GM23338 (cell line): ENCODE results near the gene RNF130. TPM values are rescaled to one million over a fixed set of nuclear protein-coding genes. Genes with fewer than 3 reads are reported as not detected.
"Not testable (repeated sequence)": the region's sequence is repeated elsewhere in the genome, so short reads cannot be mapped to it uniquely, and the experiment has no call there.

Experiments used
- ATAC-seq: fragments of 200-7000 bp; cut with Tn5 transposase; 3 replicates; pipeline ENCODE4 v1.9.1; 2020
- DNase-seq: peaks from one replicate; pipeline ENCODE4 v3.0.0-alpha.2; 2015; ENCODE audit warnings: low spot score
- H2AFZ ChIP-seq: fragments of 200-600 bp; sonication (generic); 2 replicates; pipeline ENCODE4 v1.8.0; 2016; ENCODE audit warnings: antibody characterized with exemption, mild to moderate bottlenecking, moderate library complexity
- H3F3A ChIP-seq: fragments of 200-600 bp; sonication (generic); replicated peaks from 2 replicates; pipeline ENCODE4 v1.8.0; 2017; ENCODE audit warnings: antibody characterized with exemption, mixed run types, low read depth
- H3K27ac ChIP-seq: fragments of 200-600 bp; sonication (generic); 2 replicates; pipeline ENCODE4 v1.6.1; 2016; ENCODE audit warnings: low read depth
- H3K27me3 ChIP-seq: fragments of 200-600 bp; sonication (generic); 2 replicates; pipeline ENCODE4 v1.8.0; 2016; ENCODE audit warnings: mild to moderate bottlenecking, mixed run types, moderate library complexity; ENCODE audit not compliant: insufficient read depth
- H3K36me3 ChIP-seq: fragments of 200-600 bp; sonication (generic); 2 replicates; pipeline ENCODE4 v1.8.0; 2016; ENCODE audit warnings: mild to moderate bottlenecking; ENCODE audit not compliant: insufficient read depth
- H3K4me1 ChIP-seq: fragments of 200-600 bp; sonication (generic); 2 replicates; pipeline ENCODE4 v1.8.0; 2016; ENCODE audit warnings: mild to moderate bottlenecking, moderate library complexity; ENCODE audit not compliant: insufficient read depth
- H3K4me2 ChIP-seq: fragments of 200-600 bp; sonication (generic); 2 replicates; pipeline ENCODE4 v1.7.1; 2017; ENCODE audit warnings: mixed run types
- H3K4me3 ChIP-seq: fragments of 200-600 bp; sonication (generic); 2 replicates; pipeline ENCODE4 v1.6.1; 2016; ENCODE audit warnings: mixed run types
- H3K79me2 ChIP-seq: fragments of 200-600 bp; sonication (generic); replicated peaks from 2 replicates; pipeline ENCODE4 v1.8.0; 2017; ENCODE audit warnings: mild to moderate bottlenecking; ENCODE audit not compliant: insufficient read depth
- H3K9me2 ChIP-seq: fragments of 200-600 bp; sonication (generic); 2 replicates; pipeline ENCODE4 v1.8.0; 2017; ENCODE audit not compliant: insufficient read depth
- H4K20me1 ChIP-seq: fragments of 200-600 bp; sonication (generic); replicated peaks from 2 replicates; pipeline ENCODE4 v1.8.0; 2017; ENCODE audit warnings: mild to moderate bottlenecking; ENCODE audit not compliant: insufficient read depth
- H3K27ac Mint-ChIP-seq: 2 replicates; pipeline ENCODE4 v1.8.0; 2020; ENCODE audit warnings: inconsistent platforms, mild to moderate bottlenecking, moderate library complexity, mixed read lengths
- H3K27me3 Mint-ChIP-seq: 3 replicates; pipeline ENCODE4 v1.8.0; 2022; ENCODE audit warnings: low read depth, mild to moderate bottlenecking, moderate library complexity, mixed read lengths, inconsistent platforms; ENCODE audit not compliant: insufficient read depth, poor library complexity
- H3K36me3 Mint-ChIP-seq: 3 replicates; pipeline ENCODE4 v1.8.0; 2021; ENCODE audit warnings: low read depth, mild to moderate bottlenecking, inconsistent platforms, moderate library complexity, mixed read lengths
- H3K4me1 Mint-ChIP-seq: 3 replicates; pipeline ENCODE4 v1.8.0; 2020; ENCODE audit warnings: mild to moderate bottlenecking, inconsistent platforms, mixed read lengths
- H3K4me3 Mint-ChIP-seq: 3 replicates; pipeline ENCODE4 v1.8.0; 2021; ENCODE audit warnings: moderate library complexity, mild to moderate bottlenecking, inconsistent platforms, mixed read lengths
- H3K9me3 Mint-ChIP-seq: 3 replicates; pipeline ENCODE4 v1.8.0; 2020; ENCODE audit warnings: moderate library complexity, mild to moderate bottlenecking, inconsistent platforms, mixed read lengths
- CREB1 ChIP-seq: fragments of 250-450 bp; sonication (Bioruptor Pico); IDR thresholded peaks from 2 replicates; pipeline ENCODE4 v1.5.0; 2020; ENCODE audit warnings: low read depth, mild to moderate bottlenecking, moderate library complexity
- CTCF ChIP-seq, 2 experiments: fragments of 200-600 bp in 1 of 2; sonication (generic) in 1 of 2; conservative IDR thresholded peaks; 2 replicates each; pipeline versions ENCODE4 v1.5.1 to v1.6.1; 2016 to 2017; ENCODE audit warnings: antibody characterized with exemption in 2 of 2, low read depth in 2 of 2, mild to moderate bottlenecking in 2 of 2, moderate library complexity in 1 of 2
- ETS1 ChIP-seq: IDR thresholded peaks from 2 replicates; pipeline ENCODE4 v1.6.1; 2016; ENCODE audit warnings: antibody characterized with exemption
- JUNB ChIP-seq: IDR thresholded peaks from one replicate; pipeline ENCODE4 v1.6.1; 2016; ENCODE audit warnings: antibody characterized with exemption; ENCODE audit not compliant: unreplicated experiment
- POLR2AphosphoS5 ChIP-seq: IDR thresholded peaks from 2 replicates; pipeline ENCODE4 v1.6.1; 2016; ENCODE audit warnings: antibody characterized with exemption, low read depth
- STAT1 ChIP-seq: IDR thresholded peaks from one replicate; pipeline ENCODE4 v1.6.1; 2016; ENCODE audit warnings: antibody characterized with exemption; ENCODE audit not compliant: unreplicated experiment
- ZNF114 ChIP-seq: fragments of 250-450 bp; sonication (Bioruptor Pico); IDR thresholded peaks from 2 replicates; pipeline ENCODE4 v1.5.0; 2020; ENCODE audit warnings: mild to moderate bottlenecking, moderate library complexity
- ZNF331 ChIP-seq: fragments of 250-450 bp; sonication (Bioruptor Pico); IDR thresholded peaks from 2 replicates; pipeline ENCODE4 v1.5.0; 2020; ENCODE audit warnings: low read depth, mild to moderate bottlenecking, moderate library complexity
- polyA plus RNA-seq: library from polyadenylated mRNA; unstranded; fragments of >200 nt; fragmentation: Nextera tagmentation; extraction: Ambion mirVana; gene quantifications from 2 replicates; pipeline ENCODE4 v1.2.1, GENCODE V29; 2016
- total RNA-seq: library from RNA; depleted of rRNA; stranded (reverse); fragments of >200 nt; shearing (Covaris generic); gene quantifications from 2 replicates; pipeline ENCODE4 v1.2.3, GENCODE V29; 2014

The RNF130 gene
- total and polyA plus RNA-seq, 2 experiments from 2014 or later = 60.1 to 97.3 TPM

GRCh38 chr5:179994583-179995323, 76.8 kb downstream of the RNF130 start:
- no peak for DNase-seq
- H4K20me1 ChIP-seq = no peaks in the 10 kb centered on the region; the same call in 1 of the 2 replicates
- H3K36me3 ChIP-seq = no peaks in the 10 kb centered on the region; the same call in 1 of the 2 replicates
- H3K36me3 Mint-ChIP-seq = peaks cover 64% of the 10 kb centered on the region
- peaks cover 4% of the 10 kb centered on the region for H3K27me3 Mint-ChIP-seq
- no peaks in the 10 kb centered on the region for H3K27me3 ChIP-seq
- no peak overlapping the region for H3K27ac Mint-ChIP-seq
- no peak overlapping the region for H3K4me3 Mint-ChIP-seq
- no peaks in the 10 kb centered on the region for H3K4me1 ChIP-seq
- no peak for TF ChIP-seq POLR2AphosphoS5
- no peak for TF ChIP-seq JUNB
- no peak for TF ChIP-seq ZNF114 (CRISPR knock-in tag)
- no peak for TF ChIP-seq ETS1
- no peak for TF ChIP-seq STAT1
- no peak for TF ChIP-seq ZNF331
- TF ChIP-seq CREB1 (CRISPR knock-in tag) = no peak
- no peak for TF ChIP-seq CTCF (conservative IDR thresholded peaks at IDR 0.05; ENCODE audit: low read depth in 2 of 2)
- peaks cover 63% of the 10 kb centered on the region for H3K9me3 Mint-ChIP-seq
- H3K4me1 Mint-ChIP-seq = no peaks in the 10 kb centered on the region
- no peak overlapping the region for H3K4me3 ChIP-seq
- H3K4me2 ChIP-seq = no peak overlapping the region
- H3F3A ChIP-seq = no peaks in the 10 kb centered on the region
- H2AFZ ChIP-seq = no peak overlapping the region
- no peaks in the 10 kb centered on the region for H3K79me2 ChIP-seq
- H3K9me2 ChIP-seq = peaks cover 2% of the 10 kb centered on the region; the same call in 1 of the 2 replicates
- no peak overlapping the region for H3K27ac ChIP-seq
- no peak for ATAC-seq

DNA sequence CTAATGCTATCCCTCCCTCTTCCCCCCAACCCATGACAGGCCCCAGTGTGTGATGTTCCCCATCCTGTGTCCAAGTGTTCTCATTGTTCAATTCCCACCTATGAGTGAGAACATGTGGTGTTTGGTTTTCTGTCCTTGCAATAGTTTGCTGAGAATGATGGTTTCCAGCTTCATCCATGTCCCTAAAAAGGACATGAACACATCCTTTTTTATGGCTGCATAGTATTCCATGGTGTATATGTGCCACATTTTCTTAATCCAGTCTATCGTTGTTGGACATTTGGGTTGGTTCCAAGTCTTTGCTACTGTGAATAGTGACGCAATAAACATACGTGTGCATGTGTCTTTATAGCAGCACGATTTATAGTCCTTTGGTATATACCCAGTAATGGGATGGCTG, 78.7 kb downstream of the RNF130 start:
- H3K27ac Mint-ChIP-seq, H3K4me1 ChIP-seq, H3K4me3 Mint-ChIP-seq, H2AFZ ChIP-seq, H3K36me3 ChIP-seq, H3K9me2 ChIP-seq, H3K27me3 ChIP-seq, ATAC-seq, H3K27me3 Mint-ChIP-seq, H3K27ac ChIP-seq, H3K4me2 ChIP-seq, H3K4me3 ChIP-seq, H3K4me1 Mint-ChIP-seq, H3K79me2 ChIP-seq, DNase-seq, H4K20me1 ChIP-seq, H3F3A ChIP-seq: not testable (repeated sequence)
- Mint-ChIP-seq H3K9me3 (peaks cover 59% of the 10 kb centered on the region), H3K36me3 (peaks cover 68% of the 10 kb centered on the region)
